SH-SY5Y (cell line): ENCODE data around the gene VSTM2B.

Source experiments
- GATA2 ChIP-seq: IDR thresholded peaks from 2 replicates; pipeline ENCODE4 v1.6.1; 2011; ENCODE audit warnings: mild to moderate bottlenecking, low read depth, low read length
- GATA3 ChIP-seq: IDR thresholded peaks from 2 replicates; pipeline ENCODE4 v1.6.1; 2011; ENCODE audit warnings: low read depth, mild to moderate bottlenecking, low read length, moderate library complexity

VSTM2B gene

GRCh38 chr19:29610213-29610573 is 84.4 kb downstream of the VSTM2B start:
- TF ChIP-seq GATA2: no peak
- TF ChIP-seq GATA3: no peak

GRCh38 chr19:29610574-29611271 is 84.9 kb downstream of the VSTM2B start:
- TF ChIP-seq GATA2 (no peak), GATA3 (no peak)

GRCh38 chr19:29612121-29612520 is 86.3 kb downstream of the VSTM2B start:
- no peak for TF ChIP-seq GATA2
- no peak for TF ChIP-seq GATA3

GRCh38 chr19:29612801-29613595 is 87.2 kb downstream of the VSTM2B start:
- TF ChIP-seq GATA3 (no peak), GATA2 (no peak)

GRCh38 chr19:29614046-29614445 is 88.3 kb downstream of the VSTM2B start:
- TF ChIP-seq GATA2 (no peak), GATA3 (no peak)
